ENCODE data around the gene NSL1.

DNA sequence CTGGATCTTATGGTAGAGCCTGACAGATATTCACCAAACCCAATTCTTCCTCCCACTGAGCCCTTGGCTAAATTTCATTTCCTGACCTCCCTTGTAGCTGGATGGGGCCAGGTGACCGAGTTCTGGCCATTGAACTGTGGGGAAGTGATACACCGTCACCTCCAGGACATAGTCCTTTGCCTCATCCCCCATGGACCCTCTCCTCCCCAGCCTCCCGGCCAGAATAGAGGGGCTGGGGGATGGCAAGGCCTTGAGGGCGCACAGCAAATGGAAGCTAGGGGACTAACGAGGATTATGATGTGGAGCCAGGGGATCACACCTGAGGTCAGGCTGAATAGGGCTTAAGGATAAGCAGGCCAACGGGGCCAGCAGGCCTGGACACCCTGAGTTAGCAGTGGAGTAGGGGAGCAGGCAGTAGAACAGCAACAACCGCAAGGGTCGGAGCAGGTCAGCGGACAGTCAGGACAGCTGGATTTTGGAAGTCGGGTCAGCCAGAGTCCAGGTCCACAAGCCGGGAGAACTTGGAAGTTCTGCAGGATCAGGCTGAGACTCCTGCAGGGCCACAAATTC is 107.0 kb downstream of the NSL1 start:
- TF ChIP-seq EZH2 (IDR thresholded peaks at IDR 0.05; ENCODE audit: insufficient read depth, poor library complexity, severe bottlenecking), result no peak
- no peak for TF ChIP-seq EZH2phosphoT487 (IDR thresholded peaks at IDR 0.05; ENCODE audit: insufficient read depth, low read depth)

All from GM23248 (cell line).